Left renal pelvis (tissue), 4 donors: ENCODE measurements around the gene HINT2. TPM values are rescaled to one million over a fixed set of nuclear protein-coding genes. Genes with fewer than 3 reads are reported as not detected.

Source experiments
- DNase-seq, 4 donors: peaks; one replicate each; pipeline ENCODE4 v3.0.0-alpha.2; 2013; ENCODE audit warnings: low read depth in 4 of 4, low spot score in 3 of 4
- polyA plus RNA-seq, 4 donors: library from polyadenylated mRNA; unstranded; fragments of 120-200 nt; gene quantifications; one replicate each; pipeline ENCODE4 v1.2.1, GENCODE V29; 2013; ENCODE audit not compliant: insufficient read length in 4 of 4

The HINT2 gene
- polyA plus RNA-seq: 10 to 100 TPM; 32.0 to 57.4 (median 53.8) TPM

GRCh38 chr9:35814841-35815543 lies at the start of gene HINT2:
TSS of gene HINT2 (minus strand) at chr9:35815042. CDS start at chr9:35814979, 63 bp downstream.
- DNase-seq: peak; percentile 94 to 97 (median 96)

GRCh38 chr9:35863583-35863982 lies 48.7 kb upstream of the HINT2 start:
- no peak for DNase-seq

- DNase-seq: no peak
These were observed 47.5 kb upstream of the HINT2 start for GRCh38 chr9:35862328-35862727.

- DNase-seq: no peak
These were observed 46.5 kb upstream of the HINT2 start for GRCh38 chr9:35861161-35861897.

- DNase-seq: no peak
These were observed 45.1 kb upstream of the HINT2 start for GRCh38 chr9:35859990-35860339.

GRCh38 chr9:35859310-35859989 lies 44.6 kb upstream of the HINT2 start:
- DNase-seq: no peak

- DNase-seq: no peak
These were observed 43.6 kb upstream of the HINT2 start for GRCh38 chr9:35858458-35858857.

- no peak for DNase-seq
These were observed 42.0 kb upstream of the HINT2 start for GRCh38 chr9:35856882-35857281.

GRCh38 chr9:35856206-35856605 lies 41.4 kb upstream of the HINT2 start:
- no peak for DNase-seq

- DNase-seq: no peak
These were observed 39.4 kb upstream of the HINT2 start for GRCh38 chr9:35854091-35854762.

GRCh38 chr9:35852876-35853865 lies 38.3 kb upstream of the HINT2 start:
- DNase-seq: no peak

GRCh38 chr9:35852267-35852815 lies 37.5 kb upstream of the HINT2 start:
- DNase-seq: no peak

- no peak for DNase-seq
These were observed 33.1 kb upstream of the HINT2 start for GRCh38 chr9:35847792-35848572.

GRCh38 chr9:35845824-35846771 lies 31.3 kb upstream of the HINT2 start:
- no peak for DNase-seq

- peak in 3 of 4 donors; percentile 26 to 53 (median 36) for DNase-seq
These were observed 29.9 kb upstream of the HINT2 start for GRCh38 chr9:35844628-35845270.

- no peak for DNase-seq
These were observed 28.0 kb upstream of the HINT2 start for GRCh38 chr9:35842795-35843194.
